Regular cardiac myocyte (primary cell): ENCODE measurements around the gene LCE1F. TPM values are rescaled to one million over a fixed set of nuclear protein-coding genes. Genes with fewer than 3 reads are reported as not detected.

Source experiments
- total RNA-seq: library from RNA; depleted of rRNA; stranded (reverse); fragments of >200 nt; gene quantifications from 2 replicates; pipeline ENCODE4 v1.2.3, GENCODE V29; 2014

Gene LCE1F
- total RNA-seq: not detected in 2 replicates

GRCh38 chr1:152774875-152775274 is at the start of gene LCE1F:
TSS of gene LCE1F (plus strand) at chr1:152775140. CDS start at chr1:152776372, 1,232 bp downstream.

GRCh38 chr1:152757747-152758146 is 17.2 kb upstream of the LCE1F start, which contains the start of gene KPRP:
TSS of gene KPRP (plus strand) at chr1:152758025. CDS start at chr1:152759589, 1,564 bp downstream.

GRCh38 chr1:152786077-152786476 is 11.1 kb downstream of the LCE1F start, which contains the start of gene LCE1E:
TSS of gene LCE1E (plus strand) at chr1:152786257. CDS start at chr1:152787300, 1,043 bp downstream.

GRCh38 chr1:152796421-152796820 is 21.5 kb downstream of the LCE1F start, which contains the start of gene LCE1D:
TSS of gene LCE1D (plus strand) at chr1:152796721. CDS start at chr1:152797795, 1,074 bp downstream.

GRCh38 chr1:152806576-152806975 is 31.6 kb downstream of the LCE1F start, which contains the start of gene LCE1C:
TSS of gene LCE1C (minus strand) at chr1:152806651. CDS start at chr1:152805478, 1,173 bp downstream.

GRCh38 chr1:152811671-152812070 is 36.7 kb downstream of the LCE1F start, which contains the start of gene LCE1B:
TSS of gene LCE1B (plus strand) at chr1:152811971. CDS start at chr1:152812447, 476 bp downstream.

Other genes starting within 250 kb of the LCE1F start
- gene LCE3E, start 208.4 kb upstream of the LCE1F start, total RNA-seq: not detected in 2 replicates
- not detected in 2 replicates for gene LCE3D, start 194.6 kb upstream of the LCE1F start, total RNA-seq
- gene LCE3C, start 174.9 kb upstream of the LCE1F start, total RNA-seq: not detected in 2 replicates
- not detected in 2 replicates for gene LCE3B, start 161.3 kb upstream of the LCE1F start, total RNA-seq
- gene LCE3A, start 152.0 kb upstream of the LCE1F start, total RNA-seq: not detected in 2 replicates
- gene LCE2D, start 111.8 kb upstream of the LCE1F start, total RNA-seq: not detected in 2 replicates
- not detected in 2 replicates for gene LCE2C, start 99.9 kb upstream of the LCE1F start, total RNA-seq
- gene LCE2B, start 89.0 kb upstream of the LCE1F start, total RNA-seq: not detected in 2 replicates
- not detected in 2 replicates for gene LCE2A, start 76.8 kb upstream of the LCE1F start, total RNA-seq
- gene LCE4A, start 67.0 kb upstream of the LCE1F start, total RNA-seq: not detected in 2 replicates
- gene KPRP, start 17.1 kb upstream of the LCE1F start, total RNA-seq: not detected in 2 replicates
- not detected in 2 replicates for gene LCE1E, start 11.1 kb downstream of the LCE1F start, total RNA-seq
- gene LCE1D, start 21.6 kb downstream of the LCE1F start, total RNA-seq: not detected in 2 replicates
- gene LCE1C, start 31.5 kb downstream of the LCE1F start, total RNA-seq: not detected in 2 replicates
- gene LCE1B, start 36.8 kb downstream of the LCE1F start, total RNA-seq: not detected in 2 replicates
- not detected in 2 replicates for gene LCE1A, start 52.3 kb downstream of the LCE1F start, total RNA-seq
- not detected in 2 replicates for gene LCE6A, start 67.7 kb downstream of the LCE1F start, total RNA-seq
- not detected in 2 replicates for gene LCE7A, start 84.9 kb downstream of the LCE1F start, total RNA-seq
- gene SMCP, start 103.2 kb downstream of the LCE1F start, total RNA-seq: not detected in 2 replicates
- gene IVL, start 133.4 kb downstream of the LCE1F start, total RNA-seq: not detected in 2 replicates
- gene SPRR5, start 172.1 kb downstream of the LCE1F start, total RNA-seq: not detected in 2 replicates
- gene SPRR4, start 195.5 kb downstream of the LCE1F start, total RNA-seq: not detected in 2 replicates
- gene SPRR1A, start 208.9 kb downstream of the LCE1F start, total RNA-seq: not detected in 2 replicates
- gene SPRR3, start 226.6 kb downstream of the LCE1F start, total RNA-seq: not detected in 2 replicates